Muscle layer of duodenum (tissue), 2 donors: ENCODE data around the gene MCF2L2.

Experiments used
- H3K27ac ChIP-seq: one replicate; pipeline ENCODE4 v1.7.0; 2013; ENCODE audit warnings: mild to moderate bottlenecking, low read length
- H3K27me3 ChIP-seq: one replicate; pipeline ENCODE4 v1.7.0; 2013; ENCODE audit warnings: low read depth, mild to moderate bottlenecking, control low read depth, low read length
- H3K36me3 ChIP-seq, 2 donors: one replicate each; pipeline ENCODE4 v1.7.0; 2013; ENCODE audit warnings: low read length in 2 of 2, control low read depth in 1 of 2, mild to moderate bottlenecking in 1 of 2; ENCODE audit not compliant: insufficient read depth in 2 of 2, control insufficient read depth in 1 of 2
- H3K4me1 ChIP-seq, 2 donors: one replicate each; pipeline ENCODE4 v1.7.0; 2013; ENCODE audit warnings: low read length in 2 of 2, mild to moderate bottlenecking in 2 of 2, control low read depth in 1 of 2, moderate library complexity in 1 of 2; ENCODE audit not compliant: insufficient read depth in 2 of 2, control insufficient read depth in 1 of 2
- H3K4me3 ChIP-seq, 2 donors: one replicate each; pipeline ENCODE4 v1.7.0; 2013; ENCODE audit warnings: low read length in 2 of 2, low read depth in 1 of 2, mild to moderate bottlenecking in 1 of 2
- H3K9me3 ChIP-seq, 2 donors: one replicate each; pipeline ENCODE4 v1.7.0; 2013; ENCODE audit warnings: low read length in 2 of 2, control low read depth in 1 of 2, mild to moderate bottlenecking in 1 of 2; ENCODE audit not compliant: control insufficient read depth in 1 of 2
- donor health status: healthy.

MCF2L2 gene

DNA sequence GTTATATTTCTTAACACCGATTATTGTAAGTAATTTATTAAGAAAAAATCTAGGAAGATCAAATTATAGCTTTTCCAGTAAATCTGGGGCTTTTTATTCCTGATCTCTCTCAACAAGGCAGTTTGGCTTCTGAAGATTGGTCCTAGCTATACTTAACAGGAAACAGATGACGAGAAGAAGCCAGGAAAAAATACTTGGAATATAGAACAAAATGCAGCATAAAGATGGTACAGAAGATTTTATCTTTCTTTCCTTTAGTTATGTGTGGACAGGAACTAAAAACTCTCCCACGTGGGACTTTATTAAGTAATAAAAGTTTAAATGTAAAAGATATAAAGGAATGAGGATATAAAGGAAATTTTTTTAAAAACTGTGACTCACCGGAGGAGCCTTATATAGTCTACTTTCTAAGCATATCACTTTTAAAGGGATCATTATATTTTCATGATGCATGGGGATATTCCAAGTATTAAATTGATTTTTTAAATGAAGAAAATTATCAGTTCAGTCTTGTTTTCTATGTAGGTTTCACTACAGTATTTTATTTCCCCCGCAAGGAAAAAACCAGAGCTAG, 167.2 kb downstream of the MCF2L2 start:
- Histone ChIP-seq H3K27ac (peak overlapping the region; percentile 62), H3K27me3 (no peaks in the 10 kb centered on the region), H3K9me3 (no peaks in the 10 kb centered on the region), H3K4me1 (peaks cover 16 to 33% of the 10 kb centered on the region in 2 donors), H3K36me3 (no peaks in the 10 kb centered on the region), H3K4me3 (no peak overlapping the region)

- Histone ChIP-seq H3K27ac (peak overlapping the region; percentile 62), H3K36me3 (no peaks in the 10 kb centered on the region), H3K27me3 (no peaks in the 10 kb centered on the region), H3K4me3 (peak overlapping the region in 1 of 2 donors; percentile 12), H3K4me1 (peaks cover 15 to 30% of the 10 kb centered on the region in 2 donors), H3K9me3 (no peaks in the 10 kb centered on the region)
These were observed 168.1 kb downstream of the MCF2L2 start for GRCh38 chr3:183260167-183260904.

- Histone ChIP-seq H3K4me1 (peaks cover 11 to 26% of the 10 kb centered on the region in 2 donors), H3K9me3 (no peaks in the 10 kb centered on the region), H3K27ac (peak overlapping the region; percentile 56), H3K36me3 (no peaks in the 10 kb centered on the region), H3K4me3 (peak overlapping the region in 1 of 2 donors; percentile 12), H3K27me3 (no peaks in the 10 kb centered on the region)
These were observed 168.8 kb downstream of the MCF2L2 start for GRCh38 chr3:183259621-183260020.

DNA sequence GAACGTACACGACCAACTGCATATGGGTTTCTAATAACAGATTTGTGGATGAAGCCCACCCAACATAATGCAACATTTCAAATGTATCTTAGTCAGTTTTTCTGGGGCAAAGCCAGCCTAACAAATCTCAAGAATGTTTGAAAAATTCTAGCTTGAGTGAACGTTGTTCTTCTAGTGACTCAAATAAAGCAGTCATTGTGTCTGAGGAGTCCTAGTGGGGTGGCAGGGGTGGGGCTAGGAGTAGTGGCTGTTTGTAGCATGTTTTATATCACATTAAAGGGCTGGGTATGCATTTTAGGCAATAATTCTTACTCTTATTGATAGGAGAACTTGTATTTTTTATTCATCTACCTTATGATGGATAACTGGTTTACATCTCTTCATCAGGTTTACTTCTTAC, 169.3 kb downstream of the MCF2L2 start:
- H3K27ac ChIP-seq = peak overlapping the region; percentile 56
- peaks cover 11 to 22% of the 10 kb centered on the region in 2 donors for H3K4me1 ChIP-seq

GRCh38 chr3:183255348-183255730, 173.1 kb downstream of the MCF2L2 start:
- Histone ChIP-seq H3K27ac (peak overlapping the region; percentile 84), H3K27me3 (no peaks in the 10 kb centered on the region), H3K9me3 (no peaks in the 10 kb centered on the region), H3K36me3 (no peaks in the 10 kb centered on the region), H3K4me1 (peaks cover 13% of the 10 kb centered on the region in 2 donors), H3K4me3 (peak overlapping the region; percentile 62 to 87)

More for the DNA sequence above, 169.3 kb downstream of the MCF2L2 start:
- Histone ChIP-seq H3K4me3 (no peak overlapping the region), H3K36me3 (no peaks in the 10 kb centered on the region), H3K9me3 (no peaks in the 10 kb centered on the region), H3K27me3 (no peaks in the 10 kb centered on the region)

GRCh38 chr3:183254487-183255347, 173.7 kb downstream of the MCF2L2 start:
- H3K4me1 ChIP-seq = peaks cover 7 to 9% of the 10 kb centered on the region in 2 donors

DNA sequence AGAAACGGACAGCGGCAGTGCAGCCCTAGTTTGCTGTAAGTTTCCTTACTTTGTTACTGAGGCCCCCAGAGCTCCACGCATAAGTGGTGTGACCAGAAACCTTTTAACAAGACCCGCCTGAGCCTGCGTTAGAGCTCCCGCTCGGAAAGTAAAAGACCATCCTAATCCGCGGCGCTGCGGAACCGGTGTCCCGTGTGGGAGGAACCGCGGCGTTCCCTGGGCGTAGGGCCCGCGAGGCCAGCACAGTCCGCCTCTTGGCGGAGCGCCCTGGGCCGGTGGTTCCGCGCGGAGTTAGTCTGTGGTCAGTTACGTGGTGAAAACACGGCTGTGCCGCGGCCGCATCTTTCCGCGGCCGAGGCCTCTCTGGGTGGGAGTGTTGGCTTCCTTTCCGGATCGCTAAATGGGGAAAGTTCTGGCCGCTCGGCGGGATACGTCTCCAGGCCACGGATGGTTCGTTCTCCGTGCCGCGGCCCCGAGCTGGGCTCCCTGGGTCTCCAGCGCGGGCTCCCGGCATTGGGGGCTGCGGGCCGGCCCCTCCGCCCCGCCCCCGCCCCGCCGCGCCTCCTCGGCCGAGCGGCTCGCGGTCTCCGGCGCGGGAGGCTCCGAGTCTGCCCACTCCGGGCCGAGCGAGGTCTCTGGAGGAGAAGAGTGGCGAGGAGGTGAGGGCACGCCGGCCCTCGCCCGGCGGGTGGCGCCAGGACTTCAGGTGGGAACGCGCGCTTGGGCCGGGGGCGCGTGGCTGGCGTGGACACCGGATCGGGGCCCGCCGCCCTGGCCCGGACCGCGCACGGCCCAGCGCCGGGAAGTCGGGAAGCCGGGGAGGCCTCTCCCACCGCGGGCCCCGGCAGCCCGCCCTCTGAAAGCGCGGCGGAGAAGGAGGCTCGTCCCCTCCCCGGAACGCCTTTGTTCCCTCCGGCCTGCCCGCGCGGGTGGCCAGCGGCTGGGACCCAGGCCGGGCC, 174.6 kb downstream of the MCF2L2 start:
- Histone ChIP-seq H3K36me3 (no peaks in the 10 kb centered on the region), H3K4me3 (peak overlapping the region; percentile 83 to 87), H3K4me1 (peaks cover 0 to 9% of the 10 kb centered on the region in 2 donors), H3K27ac (peak overlapping the region; percentile 95), H3K27me3 (no peaks in the 10 kb centered on the region), H3K9me3 (no peaks in the 10 kb centered on the region)

More at GRCh38 chr3:183254487-183255347, 173.7 kb downstream of the MCF2L2 start:
- Histone ChIP-seq H3K36me3 (no peaks in the 10 kb centered on the region), H3K27me3 (no peaks in the 10 kb centered on the region), H3K9me3 (no peaks in the 10 kb centered on the region), H3K4me3 (peak overlapping the region; percentile 62 to 87), H3K27ac (peak overlapping the region; percentile 84)

- H3K4me1 ChIP-seq = peaks cover 0 to 3% of the 10 kb centered on the region in 2 donors
- no peaks in the 10 kb centered on the region for H3K27me3 ChIP-seq
- H3K4me3 ChIP-seq = peak within 1 kb of the TSS; percentile 83 to 87
These were observed 175.4 kb downstream of the MCF2L2 start, which contains the start of gene B3GNT5 for GRCh38 chr3:183252973-183253527. B3GNT5 (plus strand) TSS chr3:183253253; CDS start chr3:183269799, 16,546 bp downstream.

DNA sequence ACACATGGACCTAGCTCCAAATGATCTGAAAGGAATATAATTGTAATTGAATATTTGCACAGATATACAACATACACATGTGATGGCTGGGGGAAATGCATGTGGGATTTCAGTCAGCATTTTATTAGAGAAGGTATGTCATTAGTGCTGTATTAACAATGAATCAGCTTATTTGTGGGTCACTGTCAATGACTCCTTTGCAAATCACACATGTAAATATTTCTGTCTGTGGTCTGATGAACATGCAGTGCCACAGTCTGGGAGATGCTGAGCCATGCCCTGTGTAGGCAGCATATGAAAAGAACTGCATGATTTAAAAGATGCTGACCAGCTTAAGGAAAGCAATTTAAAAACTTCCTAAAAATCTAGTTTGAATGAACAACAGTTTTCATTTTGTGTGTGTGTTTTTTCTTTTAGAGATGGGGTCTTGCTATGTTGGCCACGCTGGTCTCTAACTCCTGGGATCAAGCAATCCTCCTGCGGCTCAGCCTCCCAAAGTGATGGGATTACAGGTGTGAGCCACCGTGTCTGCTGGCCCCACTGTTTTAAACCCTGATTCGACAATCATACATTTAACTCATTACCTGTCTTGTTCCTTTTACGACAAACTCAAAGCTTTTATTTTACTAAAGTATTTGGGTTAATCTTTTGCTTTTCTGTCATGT, 176.2 kb downstream of the MCF2L2 start:
- Histone ChIP-seq H3K9me3 (no peaks in the 10 kb centered on the region), H3K27ac (peak overlapping the region; percentile 52), H3K4me3 (peak overlapping the region in 1 of 2 donors; percentile 87), H3K4me1 (peaks cover 0 to 3% of the 10 kb centered on the region in 2 donors), H3K36me3 (no peaks in the 10 kb centered on the region), H3K27me3 (no peaks in the 10 kb centered on the region)

More at GRCh38 chr3:183252973-183253527, 175.4 kb downstream of the MCF2L2 start, which contains the start of gene B3GNT5:
- Histone ChIP-seq H3K27ac (peak within 1 kb of the TSS; percentile 95), H3K36me3 (no peaks in the 10 kb centered on the region), H3K9me3 (no peaks in the 10 kb centered on the region)
